Stimulated activated CD4-positive, alpha-beta T cell treated with anti-CD3 and anti-CD28 coated beads, TNF-alpha, amount 100 ng/mL, for 1 hour (primary cell): ENCODE results near the gene CCDC127.
"Not testable (repeated sequence)": the region's sequence is repeated elsewhere in the genome, so short reads cannot be mapped to it uniquely, and the experiment has no call there.

Experiments used
- DNase-seq, 3 donors: peaks; one replicate each; pipeline ENCODE4 v3.0.0-alpha.2; 2020; ENCODE audit warnings: low read depth in 3 of 3, low spot score in 1 of 3

The CCDC127 gene

DNA sequence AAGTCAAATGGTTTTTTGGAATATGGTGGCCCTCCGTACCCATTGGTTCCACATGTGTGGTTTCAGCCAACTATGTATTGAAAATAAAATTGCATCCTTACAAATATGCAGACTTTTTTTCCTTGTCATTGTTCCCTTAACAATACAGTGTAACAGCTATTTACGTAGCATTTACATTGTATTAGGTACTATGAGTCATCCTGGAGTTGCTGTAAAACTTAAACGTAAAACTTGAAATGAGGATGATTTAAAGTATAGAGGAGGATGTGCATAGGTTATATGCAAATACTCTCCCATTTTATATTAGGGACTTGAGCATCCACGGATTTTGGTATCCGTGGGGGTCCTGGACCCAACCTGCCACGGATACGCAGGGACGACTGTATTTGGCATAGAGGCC is 16.5 kb upstream of the CCDC127 start:
- no peak for DNase-seq

- DNase-seq = not testable (repeated sequence)
These were observed 15.5 kb upstream of the CCDC127 start for GRCh38 chr5:233426-233825.

DNA sequence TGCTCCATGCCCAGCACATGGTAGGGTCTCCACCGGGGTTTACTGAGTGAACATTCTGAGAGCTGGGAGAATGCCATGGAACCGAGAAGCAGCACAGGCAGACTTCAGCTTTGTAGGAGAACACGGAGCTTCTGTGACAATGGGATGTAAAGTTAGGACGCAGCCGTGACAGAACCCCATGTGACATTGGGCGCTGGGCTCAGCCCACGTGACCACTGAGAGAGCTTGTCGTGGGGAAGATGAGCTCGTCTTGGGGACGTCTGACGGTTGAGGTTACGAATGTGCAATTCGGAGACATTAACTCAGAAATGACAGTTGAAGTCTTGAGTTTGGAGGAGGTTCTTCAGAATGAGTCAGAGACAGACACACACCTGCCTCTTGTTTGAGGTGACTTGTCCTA is 13.7 kb upstream of the CCDC127 start:
- no peak for DNase-seq

DNA sequence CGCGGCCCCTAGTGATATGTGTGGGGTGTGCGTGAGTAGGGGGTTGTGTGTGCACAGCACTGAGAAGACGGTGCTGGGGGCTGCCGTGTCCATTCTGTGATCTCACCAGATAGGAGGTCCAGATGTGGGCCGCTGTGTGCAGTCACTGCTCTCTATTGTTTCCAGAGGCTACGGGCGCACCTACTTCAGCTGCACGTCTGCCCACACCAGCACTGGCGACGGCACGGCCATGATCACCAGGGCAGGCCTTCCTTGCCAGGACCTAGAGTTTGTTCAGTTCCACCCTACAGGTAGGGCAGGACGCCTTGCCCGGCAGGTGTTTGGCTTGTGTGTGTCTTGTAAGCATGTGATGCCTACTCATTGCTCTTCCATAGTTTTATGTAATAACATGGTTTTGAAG is 12.8 kb upstream of the CCDC127 start:
- no peak for DNase-seq

DNA sequence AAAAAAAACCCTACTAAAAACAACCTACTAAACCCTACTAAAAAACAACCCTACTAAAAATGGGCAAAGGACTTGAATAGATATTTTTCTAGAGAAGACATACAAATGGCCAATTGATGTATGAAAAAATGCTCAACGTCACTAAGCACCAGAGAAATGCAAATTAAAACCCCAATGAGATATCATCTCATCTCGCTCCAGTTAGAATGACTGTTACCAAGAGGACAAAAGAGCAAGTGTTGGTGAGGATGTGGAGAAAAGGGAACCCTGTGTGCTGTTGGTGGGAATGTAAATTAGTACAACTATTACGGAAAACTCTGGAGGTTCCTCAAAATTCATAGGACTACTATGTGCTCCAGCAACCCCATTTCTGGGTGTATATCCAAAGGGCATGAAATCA is 10.9 kb upstream of the CCDC127 start:
- no peak for DNase-seq

DNA sequence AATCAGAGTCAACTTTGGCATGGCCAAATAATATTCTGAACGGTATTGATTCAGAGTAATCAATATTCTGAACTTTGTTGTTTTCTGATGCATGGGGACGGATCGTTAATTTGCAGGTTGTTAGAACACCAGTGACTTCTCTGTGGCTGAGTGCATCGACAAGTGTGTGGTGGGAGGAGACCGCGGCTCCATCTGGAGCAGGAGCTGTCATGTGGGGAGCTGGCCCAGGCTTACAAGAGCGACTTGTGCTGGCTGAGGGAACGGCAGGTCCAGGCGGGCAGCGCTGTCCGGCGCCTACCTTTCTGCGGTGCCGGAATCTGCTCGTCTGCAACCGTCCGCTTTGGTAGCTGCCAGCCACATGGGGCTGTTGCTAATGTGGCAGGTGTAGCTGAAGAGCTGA is 9.4 kb upstream of the CCDC127 start:
- DNase-seq = not testable (repeated sequence)

DNA sequence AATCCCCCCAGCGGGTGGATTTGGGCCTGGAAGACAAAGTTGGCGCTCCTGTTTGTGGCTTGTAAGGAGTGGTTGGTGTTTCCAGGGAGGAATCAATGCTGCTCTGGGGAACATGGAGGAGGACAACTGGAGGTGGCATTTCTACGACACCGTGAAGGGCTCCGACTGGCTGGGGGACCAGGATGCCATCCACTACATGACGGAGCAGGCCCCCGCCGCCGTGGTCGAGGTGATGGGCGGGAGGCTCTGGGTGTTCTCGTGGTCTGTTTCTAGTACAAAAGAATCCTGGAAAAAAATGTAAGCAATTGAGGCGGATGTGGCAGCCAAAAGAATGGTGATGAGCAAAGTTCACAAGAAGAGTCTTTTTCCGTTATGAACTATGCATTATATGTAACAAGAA is 7.4 kb upstream of the CCDC127 start:
- no peak for DNase-seq

DNA sequence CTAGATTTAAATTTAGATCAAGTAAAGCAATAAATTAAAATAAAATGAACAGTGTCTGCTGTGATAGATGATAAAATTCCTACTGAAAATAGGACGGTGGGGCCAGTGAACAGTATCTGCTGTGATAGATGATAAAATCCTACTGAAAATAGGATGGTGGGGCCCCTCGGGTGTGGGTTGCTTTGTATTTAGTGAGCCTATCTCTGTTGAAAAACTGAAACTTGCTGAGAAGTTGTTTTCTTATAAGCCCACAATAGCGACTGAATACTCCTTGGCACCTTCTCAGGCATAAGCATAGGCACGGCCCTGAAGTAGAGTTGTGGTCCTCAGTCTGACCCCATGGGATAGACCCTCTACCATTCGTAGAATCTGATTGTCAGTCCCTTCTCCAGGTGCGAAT is 5.8 kb upstream of the CCDC127 start:
- no peak for DNase-seq

GRCh38 chr5:222951-223715 is 5.2 kb upstream of the CCDC127 start:
- not testable (repeated sequence) for DNase-seq

- no peak for DNase-seq
These were observed 2.0 kb upstream of the CCDC127 start for GRCh38 chr5:219991-220390.

DNA sequence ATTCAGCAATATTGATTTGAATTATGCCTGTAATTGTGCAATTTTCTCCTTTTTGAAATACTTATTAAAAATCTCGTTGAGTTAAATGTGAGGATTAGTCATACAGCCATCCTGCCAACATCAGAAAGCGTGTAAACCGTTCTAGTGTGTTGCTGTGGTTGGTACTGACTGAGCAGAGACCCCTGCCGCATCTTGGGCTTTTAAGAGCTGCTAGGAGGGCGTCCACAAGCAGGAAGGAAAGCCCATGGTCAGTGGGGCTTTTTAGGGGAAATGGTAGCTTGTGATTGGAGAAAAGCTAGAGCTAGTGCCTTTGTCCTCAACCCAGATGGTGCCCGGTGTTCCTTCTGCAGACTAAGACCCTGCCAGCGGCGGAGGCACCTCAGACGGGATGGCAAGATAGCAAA is 1.5 kb upstream of the CCDC127 start:
- DNase-seq = no peak

- DNase-seq = no peak
These were observed 721 bp upstream of the CCDC127 start for GRCh38 chr5:218457-219291.

- DNase-seq = not testable (repeated sequence)
These were observed 1.9 kb downstream of the CCDC127 start for GRCh38 chr5:216076-216475.

- not testable (repeated sequence) for DNase-seq
These were observed 2.7 kb downstream of the CCDC127 start for GRCh38 chr5:215256-215655.

- no peak for DNase-seq
These were observed 4.1 kb downstream of the CCDC127 start for GRCh38 chr5:213803-214395.

- DNase-seq = no peak
These were observed 9.4 kb downstream of the CCDC127 start for GRCh38 chr5:208449-209114.

GRCh38 chr5:207599-207998 is 10.4 kb downstream of the CCDC127 start:
- no peak for DNase-seq

GRCh38 chr5:206927-207536 is 10.9 kb downstream of the CCDC127 start:
- no peak for DNase-seq

DNA sequence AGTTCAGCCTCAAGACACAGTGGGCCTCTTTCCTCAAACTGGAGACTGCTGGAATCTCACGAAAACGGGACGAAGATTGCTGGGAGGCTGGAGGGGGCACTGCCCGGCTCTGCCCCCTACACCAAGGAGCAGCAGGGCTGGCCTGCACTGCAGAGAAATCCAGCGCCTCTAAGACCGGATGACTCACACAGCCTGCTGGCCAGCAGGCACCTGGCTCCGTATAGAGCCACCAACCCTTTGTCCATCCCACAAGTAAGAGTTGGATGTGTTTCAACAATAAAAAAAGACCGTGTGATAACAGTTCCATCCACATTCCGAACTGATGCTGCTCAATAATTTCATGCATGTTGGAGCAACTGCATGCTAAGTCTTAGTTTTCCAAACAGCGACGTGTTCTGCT is 11.5 kb downstream of the CCDC127 start:
- DNase-seq = no peak

DNA sequence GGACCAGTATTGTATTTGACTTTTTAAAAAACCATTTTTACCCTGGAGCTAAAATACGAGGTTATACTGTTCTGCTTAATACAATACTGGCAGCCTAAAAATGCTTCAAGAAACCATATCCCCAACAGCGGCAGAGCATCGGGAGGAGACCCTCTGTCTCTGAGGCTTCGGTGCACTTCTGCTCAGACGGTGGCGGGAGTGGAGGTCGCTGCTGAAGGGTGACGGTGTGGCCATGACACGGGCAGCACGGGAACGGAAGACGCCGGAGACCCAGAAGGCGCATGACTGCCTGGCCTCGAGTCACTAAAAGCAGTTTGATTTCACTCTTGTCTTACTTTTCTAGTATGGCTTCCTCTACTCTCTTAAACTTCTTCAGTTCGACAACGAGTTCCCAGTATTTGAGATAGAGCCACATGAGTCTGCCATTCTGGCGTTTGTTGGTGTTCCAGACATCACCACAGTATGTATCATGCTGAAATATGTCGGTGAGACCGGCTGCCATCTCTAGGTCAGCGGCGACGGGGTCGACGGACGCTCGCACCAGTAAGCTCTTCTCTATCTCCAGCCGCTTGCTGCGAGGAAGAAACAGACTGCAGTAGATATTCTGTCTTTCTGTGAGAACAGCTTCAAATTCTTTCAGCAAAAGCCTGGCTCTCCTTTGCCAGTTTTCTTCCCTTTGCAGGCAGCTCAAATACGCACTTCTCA is 12.8 kb downstream of the CCDC127 start:
- DNase-seq = no peak

DNA sequence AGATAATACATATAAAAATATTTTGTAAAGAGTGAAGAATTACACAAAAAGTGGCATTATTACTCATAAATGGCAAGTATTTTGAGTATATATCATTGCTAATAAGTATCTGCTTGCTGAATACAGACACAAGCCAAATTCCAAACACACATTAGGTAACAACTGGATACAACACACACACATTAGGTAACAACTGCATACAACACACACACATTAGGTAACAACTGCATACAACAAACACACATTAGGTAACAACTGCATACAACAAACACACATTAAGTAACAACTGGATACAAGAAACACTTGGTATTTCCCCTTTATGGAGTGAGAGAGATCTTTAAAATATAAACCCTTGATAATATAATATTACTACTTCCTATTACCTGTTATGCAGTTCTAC is 13.5 kb downstream of the CCDC127 start:
- DNase-seq = no peak
